ENCODE measurements around the gene MED17. TPM values are rescaled to one million over a fixed set of nuclear protein-coding genes. Genes with fewer than 3 reads are reported as not detected.

Gene MED17
- total RNA-seq, 1 experiment from 2014 or later: 41.1 TPM

DNA sequence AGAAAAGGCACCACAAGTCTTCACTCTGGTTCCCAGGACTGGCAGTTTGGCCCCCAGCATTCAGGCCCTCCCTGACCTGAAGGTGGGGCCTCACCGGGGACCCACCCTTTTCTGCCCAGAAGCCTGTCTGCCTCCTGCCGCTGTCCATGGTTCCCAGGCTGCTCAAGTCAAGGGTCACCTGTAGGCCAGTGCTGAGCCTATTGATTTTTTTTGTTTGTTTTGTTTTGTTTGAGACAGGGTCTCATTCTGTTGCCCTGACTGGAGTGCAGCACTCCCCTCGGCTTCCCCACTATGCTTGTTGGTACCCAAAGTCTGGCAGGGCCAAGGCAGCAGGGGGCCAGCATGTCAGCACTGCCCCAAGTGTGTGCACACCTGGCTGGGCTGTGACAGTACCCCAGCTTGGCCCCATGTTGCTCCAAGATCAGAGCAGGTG, 11.0 kb upstream of the MED17 start:
- Histone ChIP-seq H3K4me2 (ENCODE audit: low read length) (no peak overlapping the region), H3K27me3 (ENCODE audit: insufficient read depth, low read length) (no peaks in the 10 kb centered on the region), H3K4me1 (ENCODE audit: control insufficient read depth in 1 of 2, insufficient read depth in 2 of 2, low read length in 2 of 2) (no peaks in the 10 kb centered on the region), H3K36me3 (ENCODE audit: control insufficient read depth in 1 of 2, insufficient read depth in 2 of 2, low read length in 2 of 2) (no peaks in the 10 kb centered on the region), H3K4me3 (replicated peaks in 1 of 2; ENCODE audit: low read depth in 1 of 2, low read length in 2 of 2) (no peak overlapping the region), H3K9me3 (ENCODE audit: control insufficient read depth in 1 of 2, insufficient read depth in 1 of 2, low read depth in 1 of 2, low read length in 2 of 2) (no peaks in the 10 kb centered on the region), H3K27ac (ENCODE audit: low read depth, low read length) (no peak overlapping the region), H4K20me1 (ENCODE audit: insufficient read depth) (no peaks in the 10 kb centered on the region), H2AFZ (ENCODE audit: low read depth, low read length, poor library complexity, severe bottlenecking) (no peak overlapping the region), H3K79me2 (ENCODE audit: insufficient read depth, low read length) (no peaks in the 10 kb centered on the region), H3K9ac (ENCODE audit: low read length) (no peak overlapping the region), H3K9me2 (ENCODE audit: insufficient read depth) (no peaks in the 10 kb centered on the region)
- RAD21 ChIA-PET (ENCODE audit: low non-redundant PET in 1 of 2, low total read pairs in 2 of 2, uncharacterized antibody in 2 of 2, unreplicated experiment in 2 of 2): no interaction called here
- POLR2A ChIA-PET: no interaction called here
- DNase-seq (ENCODE audit: low read depth, low spot score) (no peak), ATAC-seq (peak; percentile 57; the same call in 1 of the 2 replicates)
- intact Hi-C loops (cut with micrococcal nuclease): no loop called here
- BruUV-seq (replicated peaks): no TSS peak
- TF ChIP-seq ZFX (IDR thresholded peaks at IDR 0.05) (no peak), SP1 (IDR thresholded peaks at IDR 0.05; ENCODE audit: low read depth) (no peak)
- TF ChIP-seq, protein P1, sequence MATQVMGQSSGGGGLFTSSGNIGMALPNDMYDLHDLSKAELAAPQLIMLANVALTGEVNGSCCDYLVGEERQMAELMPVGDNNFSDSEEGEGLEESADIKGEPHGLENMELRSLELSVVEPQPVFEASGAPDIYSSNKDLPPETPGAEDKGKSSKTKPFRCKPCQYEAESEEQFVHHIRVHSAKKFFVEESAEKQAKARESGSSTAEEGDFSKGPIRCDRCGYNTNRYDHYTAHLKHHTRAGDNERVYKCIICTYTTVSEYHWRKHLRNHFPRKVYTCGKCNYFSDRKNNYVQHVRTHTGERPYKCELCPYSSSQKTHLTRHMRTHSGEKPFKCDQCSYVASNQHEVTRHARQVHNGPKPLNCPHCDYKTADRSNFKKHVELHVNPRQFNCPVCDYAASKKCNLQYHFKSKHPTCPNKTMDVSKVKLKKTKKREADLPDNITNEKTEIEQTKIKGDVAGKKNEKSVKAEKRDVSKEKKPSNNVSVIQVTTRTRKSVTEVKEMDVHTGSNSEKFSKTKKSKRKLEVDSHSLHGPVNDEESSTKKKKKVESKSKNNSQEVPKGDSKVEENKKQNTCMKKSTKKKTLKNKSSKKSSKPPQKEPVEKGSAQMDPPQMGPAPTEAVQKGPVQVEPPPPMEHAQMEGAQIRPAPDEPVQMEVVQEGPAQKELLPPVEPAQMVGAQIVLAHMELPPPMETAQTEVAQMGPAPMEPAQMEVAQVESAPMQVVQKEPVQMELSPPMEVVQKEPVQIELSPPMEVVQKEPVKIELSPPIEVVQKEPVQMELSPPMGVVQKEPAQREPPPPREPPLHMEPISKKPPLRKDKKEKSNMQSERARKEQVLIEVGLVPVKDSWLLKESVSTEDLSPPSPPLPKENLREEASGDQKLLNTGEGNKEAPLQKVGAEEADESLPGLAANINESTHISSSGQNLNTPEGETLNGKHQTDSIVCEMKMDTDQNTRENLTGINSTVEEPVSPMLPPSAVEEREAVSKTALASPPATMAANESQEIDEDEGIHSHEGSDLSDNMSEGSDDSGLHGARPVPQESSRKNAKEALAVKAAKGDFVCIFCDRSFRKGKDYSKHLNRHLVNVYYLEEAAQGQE (IDR thresholded peaks at IDR 0.05; ENCODE audit: low read depth): peak; percentile 58
- TF ChIP-seq, protein P2, sequence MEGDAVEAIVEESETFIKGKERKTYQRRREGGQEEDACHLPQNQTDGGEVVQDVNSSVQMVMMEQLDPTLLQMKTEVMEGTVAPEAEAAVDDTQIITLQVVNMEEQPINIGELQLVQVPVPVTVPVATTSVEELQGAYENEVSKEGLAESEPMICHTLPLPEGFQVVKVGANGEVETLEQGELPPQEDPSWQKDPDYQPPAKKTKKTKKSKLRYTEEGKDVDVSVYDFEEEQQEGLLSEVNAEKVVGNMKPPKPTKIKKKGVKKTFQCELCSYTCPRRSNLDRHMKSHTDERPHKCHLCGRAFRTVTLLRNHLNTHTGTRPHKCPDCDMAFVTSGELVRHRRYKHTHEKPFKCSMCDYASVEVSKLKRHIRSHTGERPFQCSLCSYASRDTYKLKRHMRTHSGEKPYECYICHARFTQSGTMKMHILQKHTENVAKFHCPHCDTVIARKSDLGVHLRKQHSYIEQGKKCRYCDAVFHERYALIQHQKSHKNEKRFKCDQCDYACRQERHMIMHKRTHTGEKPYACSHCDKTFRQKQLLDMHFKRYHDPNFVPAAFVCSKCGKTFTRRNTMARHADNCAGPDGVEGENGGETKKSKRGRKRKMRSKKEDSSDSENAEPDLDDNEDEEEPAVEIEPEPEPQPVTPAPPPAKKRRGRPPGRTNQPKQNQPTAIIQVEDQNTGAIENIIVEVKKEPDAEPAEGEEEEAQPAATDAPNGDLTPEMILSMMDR (IDR thresholded peaks at IDR 0.05 in 2 of 3, conservative IDR thresholded peaks at IDR 0.05 in 1 of 3; ENCODE audit: borderline replicate concordance in 1 of 3, insufficient read depth in 1 of 3, low read depth in 2 of 3, low read length in 2 of 3): no peak
- CTCF ChIA-PET: no interaction called here
